Esophagus muscularis mucosa (tissue), 4 donors: ENCODE data around the gene ZNF91. TPM values are rescaled to one million over a fixed set of nuclear protein-coding genes. Genes with fewer than 3 reads are reported as not detected.

ENCODE experiments used
- DNase-seq: peaks from one replicate; pipeline ENCODE4 v3.0.0-alpha.2; 2017; ENCODE audit errors: extremely low spot score
- H3K27ac ChIP-seq, 4 donors: fragments of 200-600 bp; sonication (generic); replicated peaks in 1 of 4; 1 replicate in 3 of 4; 2 replicates in 1 of 4; pipeline ENCODE4 v1.5.1; 2016 to 2019; ENCODE audit warnings: mild to moderate bottlenecking in 1 of 4
- H3K27me3 ChIP-seq, 4 donors: fragments of 200-600 bp; sonication (generic); one replicate each; pipeline versions ENCODE4 v1.5.1 to v1.6.0; 2016 to 2019
- H3K36me3 ChIP-seq, 4 donors: fragments of 200-600 bp; sonication (generic); one replicate each; pipeline ENCODE4 v1.5.1; 2016 to 2019
- H3K4me1 ChIP-seq, 4 donors: fragments of 200-600 bp; sonication (generic); one replicate each; pipeline ENCODE4 v1.5.1; 2016 to 2019
- H3K4me3 ChIP-seq, 4 donors: fragments of 200-600 bp; sonication (generic); 1 replicate in 2 of 4; 2 replicates in 2 of 4; pipeline ENCODE4 v1.5.1; 2016 to 2019; ENCODE audit warnings: mild to moderate bottlenecking in 4 of 4, moderate library complexity in 1 of 4
- H3K9me3 ChIP-seq, 4 donors: fragments of 200-600 bp; sonication (generic); 1 replicate in 3 of 4; 2 replicates in 1 of 4; pipeline ENCODE4 v1.5.1; 2016 to 2019
- EP300 ChIP-seq: sonication (generic); formaldehyde crosslinking; IDR thresholded peaks from one replicate; pipeline ENCODE4 v1.6.1; 2017; ENCODE audit warnings: antibody characterized with exemption
- POLR2A ChIP-seq: fragments of 450-650 bp; IDR thresholded peaks from one replicate; pipeline ENCODE4 v1.6.1; 2017; ENCODE audit warnings: antibody characterized with exemption, moderate library complexity, mild to moderate bottlenecking, low read depth
- POLR2AphosphoS5 ChIP-seq, 2 donors: sonication (generic); formaldehyde crosslinking; IDR thresholded peaks; one replicate each; pipeline ENCODE4 v1.6.1; 2017; ENCODE audit warnings: antibody characterized with exemption in 2 of 2
- WGBS: methylation state at CpG from one replicate; pipeline ENCODE4 v1.1.5; 2018; 5-methylcytosine and 5-hydroxymethylcytosine counted together
- intact Hi-C: fragments of 100-400 bp; cut with DNase I; formaldehyde crosslinking; loops from one replicate; pipeline ENCODE4 v1.15.1; 2023
- total RNA-seq, 4 donors: library from RNA; depleted of rRNA; stranded (reverse); fragments of >200 nt; gene quantifications; one replicate each; pipeline versions ENCODE4 v1.1.0 to v1.2.1, GENCODE V29; 2016
- TF ChIP-seq, protein P1 (sequence below), 3 experiments: fragments of 200-600 bp in 2 of 3; fragments of 450-650 bp in 1 of 3; sonication (generic) in 2 of 3; IDR thresholded peaks; one replicate each; pipeline ENCODE4 v1.5.1; 2017 to 2019; ENCODE audit warnings: antibody characterized with exemption in 3 of 3, mild to moderate bottlenecking in 2 of 3, moderate library complexity in 1 of 3

ZNF91 gene
- total RNA-seq, 4 donors from 2014 or later = 25.5 to 34.1 (median 30.4) TPM

- 92% methylated on average over 2 of the region's 2 CpGs for WGBS
- DNase-seq = no peak
- no peaks in the 10 kb centered on the region for H3K36me3 ChIP-seq
- no peak overlapping the region for H3K27ac ChIP-seq
- H3K4me1 ChIP-seq = no peaks in the 10 kb centered on the region
- TF ChIP-seq POLR2AphosphoS5 (IDR thresholded peaks at IDR 0.05) (no peak), POLR2A (no peak), EP300 (no peak)
- TF ChIP-seq, protein P1, sequence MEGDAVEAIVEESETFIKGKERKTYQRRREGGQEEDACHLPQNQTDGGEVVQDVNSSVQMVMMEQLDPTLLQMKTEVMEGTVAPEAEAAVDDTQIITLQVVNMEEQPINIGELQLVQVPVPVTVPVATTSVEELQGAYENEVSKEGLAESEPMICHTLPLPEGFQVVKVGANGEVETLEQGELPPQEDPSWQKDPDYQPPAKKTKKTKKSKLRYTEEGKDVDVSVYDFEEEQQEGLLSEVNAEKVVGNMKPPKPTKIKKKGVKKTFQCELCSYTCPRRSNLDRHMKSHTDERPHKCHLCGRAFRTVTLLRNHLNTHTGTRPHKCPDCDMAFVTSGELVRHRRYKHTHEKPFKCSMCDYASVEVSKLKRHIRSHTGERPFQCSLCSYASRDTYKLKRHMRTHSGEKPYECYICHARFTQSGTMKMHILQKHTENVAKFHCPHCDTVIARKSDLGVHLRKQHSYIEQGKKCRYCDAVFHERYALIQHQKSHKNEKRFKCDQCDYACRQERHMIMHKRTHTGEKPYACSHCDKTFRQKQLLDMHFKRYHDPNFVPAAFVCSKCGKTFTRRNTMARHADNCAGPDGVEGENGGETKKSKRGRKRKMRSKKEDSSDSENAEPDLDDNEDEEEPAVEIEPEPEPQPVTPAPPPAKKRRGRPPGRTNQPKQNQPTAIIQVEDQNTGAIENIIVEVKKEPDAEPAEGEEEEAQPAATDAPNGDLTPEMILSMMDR (IDR thresholded peaks at IDR 0.05) = no peak
- intact Hi-C loops = no loop called here
- H3K4me3 ChIP-seq = no peak overlapping the region
- H3K9me3 ChIP-seq = no peaks in the 10 kb centered on the region
- no peaks in the 10 kb centered on the region for H3K27me3 ChIP-seq
Measured at GRCh38 chr19:23313196-23313595, 82.1 kb downstream of the ZNF91 start.

- H3K9me3 ChIP-seq = no peaks in the 10 kb centered on the region
- no peaks in the 10 kb centered on the region for H3K27me3 ChIP-seq
- intact Hi-C loops = no loop called here
- no peak for TF ChIP-seq EP300
- 75% methylated on average over 1 of the region's 1 CpG for WGBS
- no peaks in the 10 kb centered on the region for H3K36me3 ChIP-seq
- no peak for DNase-seq
- no peak overlapping the region for H3K4me3 ChIP-seq
- H3K4me1 ChIP-seq = no peaks in the 10 kb centered on the region
- H3K27ac ChIP-seq = no peak overlapping the region
Measured at GRCh38 chr19:23312515-23312914, 82.8 kb downstream of the ZNF91 start.

DNA sequence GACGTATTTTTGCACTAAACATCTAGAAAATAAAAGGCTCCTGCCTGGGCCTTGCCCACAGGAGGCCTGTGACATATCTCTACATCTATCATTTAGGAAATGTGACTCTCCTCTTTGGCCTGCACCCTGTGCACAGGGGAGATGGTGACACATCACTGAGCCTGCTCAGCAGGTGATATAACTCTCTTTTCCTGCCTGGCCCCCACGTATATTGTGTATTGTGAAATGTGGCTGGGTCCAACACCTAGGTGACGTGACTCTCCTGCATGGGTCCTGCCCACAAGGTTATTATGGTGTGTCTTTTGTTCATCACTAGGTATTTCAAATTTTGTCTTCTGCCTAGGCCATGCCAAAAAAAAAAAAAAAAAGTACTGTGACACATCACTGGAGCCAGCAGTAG, 83.7 kb downstream of the ZNF91 start:
- Histone ChIP-seq H3K27ac (no peak overlapping the region), H3K4me1 (no peaks in the 10 kb centered on the region), H3K4me3 (no peak overlapping the region), H3K36me3 (no peaks in the 10 kb centered on the region), H3K27me3 (no peaks in the 10 kb centered on the region), H3K9me3 (no peaks in the 10 kb centered on the region)
- intact Hi-C loops = no loop called here
- TF ChIP-seq POLR2A (no peak), POLR2AphosphoS5 (IDR thresholded peaks at IDR 0.05) (no peak), EP300 (no peak)
- TF ChIP-seq, protein P1 (IDR thresholded peaks at IDR 0.05) = no peak
- no peak for DNase-seq
- WGBS = 83% methylated on average over 3 of the region's 3 CpGs

DNA sequence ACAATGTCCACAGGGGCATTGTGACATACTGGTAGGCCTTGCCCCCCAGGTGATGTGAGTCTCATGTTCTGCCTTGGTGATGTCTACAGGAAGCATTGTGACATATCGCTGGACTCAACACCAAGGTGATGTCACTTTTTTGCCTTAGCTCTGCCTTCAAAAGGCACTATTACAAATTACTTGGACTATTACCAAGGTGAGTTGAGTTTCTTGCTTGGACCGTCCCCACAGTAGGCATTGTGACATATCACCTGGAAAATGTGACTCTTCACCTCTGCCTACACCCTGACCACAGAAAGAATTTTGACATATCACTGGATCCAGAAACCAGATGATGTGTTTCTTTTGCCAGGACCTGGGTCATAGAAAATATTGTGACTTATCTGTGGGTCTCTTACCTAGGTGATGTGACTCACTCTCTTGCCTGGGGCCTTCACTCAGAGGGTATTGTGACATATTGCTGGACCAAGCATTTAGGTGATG, 84.5 kb downstream of the ZNF91 start:
- H3K27me3 ChIP-seq = no peaks in the 10 kb centered on the region
- no peaks in the 10 kb centered on the region for H3K9me3 ChIP-seq
- TF ChIP-seq POLR2AphosphoS5 (IDR thresholded peaks at IDR 0.05) = no peak
- no peak for TF ChIP-seq EP300
- TF ChIP-seq POLR2A = no peak
- TF ChIP-seq, protein P1 (IDR thresholded peaks at IDR 0.05) = no peak
- WGBS = 95% methylated on average over 2 of the region's 2 CpGs
- no peak overlapping the region for H3K27ac ChIP-seq
- no peaks in the 10 kb centered on the region for H3K36me3 ChIP-seq
- H3K4me1 ChIP-seq = no peaks in the 10 kb centered on the region
- H3K4me3 ChIP-seq = no peak overlapping the region
- intact Hi-C loops = no loop called here
- no peak for DNase-seq

DNA sequence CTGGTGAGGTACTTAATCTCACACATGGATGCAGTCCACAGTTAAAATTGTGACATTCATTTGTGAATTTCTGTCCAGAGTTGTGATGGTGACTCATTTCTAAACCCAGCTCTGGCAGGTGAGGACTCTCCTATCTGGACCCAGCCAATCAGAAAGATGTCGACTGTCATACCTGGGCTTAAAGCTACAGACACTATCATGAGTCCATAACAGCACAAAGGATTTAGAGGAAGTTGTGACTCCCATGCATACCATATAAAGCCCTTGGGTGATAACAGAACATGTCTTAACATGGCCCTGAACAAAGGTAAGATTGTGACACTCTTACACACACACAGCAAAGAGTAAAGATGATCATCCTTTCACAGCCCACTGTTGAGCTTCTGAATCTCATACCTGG, 85.3 kb downstream of the ZNF91 start:
- H3K27me3 ChIP-seq = no peaks in the 10 kb centered on the region
- no peaks in the 10 kb centered on the region for H3K4me1 ChIP-seq
- no peak overlapping the region for H3K27ac ChIP-seq
- H3K4me3 ChIP-seq = no peak overlapping the region
- no peaks in the 10 kb centered on the region for H3K36me3 ChIP-seq
- WGBS = 100% methylated on average over 1 of the region's 1 CpG
- no peaks in the 10 kb centered on the region for H3K9me3 ChIP-seq
- intact Hi-C loops = no loop called here
- no peak for TF ChIP-seq POLR2AphosphoS5 (IDR thresholded peaks at IDR 0.05)
- TF ChIP-seq POLR2A = no peak
- TF ChIP-seq, protein P1 (IDR thresholded peaks at IDR 0.05) = no peak
- TF ChIP-seq EP300 = no peak
- no peak for DNase-seq
